Measurements from ENCODE around the gene FOXF2. TPM values are rescaled to one million over a fixed set of nuclear protein-coding genes. Genes with fewer than 3 reads are reported as not detected.
A peak's percentile ranks its signal among the peaks of the same experiment; 100 is the strongest.
"Not testable (repeated sequence)": the region's sequence is repeated elsewhere in the genome, so short reads cannot be mapped to it uniquely, and the experiment has no call there.

The FOXF2 gene
- total RNA-seq, 2 donors from 2014 or later: 4.9 to 14.1 TPM

DNA sequence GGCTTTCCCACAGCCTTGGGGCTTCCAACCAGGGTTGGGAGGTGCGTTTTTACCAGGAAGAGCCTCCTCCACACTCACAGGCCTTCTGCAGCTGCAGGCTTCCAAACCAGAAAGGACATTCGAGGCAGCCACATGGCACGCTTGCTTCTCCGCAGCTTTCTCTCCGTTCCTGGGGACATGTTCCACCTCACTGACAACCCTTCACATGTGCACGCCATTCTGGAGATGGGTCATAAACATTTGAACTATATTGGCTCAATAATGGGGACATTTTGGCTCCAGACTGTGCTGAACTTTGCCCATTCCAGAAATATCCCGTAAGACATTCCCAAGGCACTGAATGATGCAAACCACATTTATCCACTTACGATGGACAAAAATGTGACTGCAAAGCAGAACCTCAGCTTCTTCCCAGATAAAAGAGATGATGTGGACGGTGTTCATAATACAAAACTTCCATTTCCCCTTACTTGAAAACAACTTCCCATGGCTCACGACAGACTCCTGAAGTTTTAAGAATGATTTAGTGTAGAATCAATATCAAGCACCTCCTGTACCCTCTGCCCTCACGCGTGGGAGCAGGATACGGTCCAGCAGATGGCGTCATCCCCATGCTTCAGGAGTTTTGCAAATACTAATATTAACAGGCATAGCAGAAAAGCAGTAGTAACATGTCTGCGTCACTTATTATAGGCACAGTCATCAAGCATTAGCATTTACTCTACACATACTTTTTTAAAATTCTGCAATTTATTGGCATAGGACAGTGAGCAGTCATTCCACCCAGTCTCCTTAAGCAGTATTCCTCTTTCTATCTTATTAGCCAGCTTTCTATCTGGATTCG lies 25.4 kb upstream of the FOXF2 start:
- intact Hi-C loops (cut with DNase I): no loop called here
- Histone ChIP-seq H3K4me3 (no peak overlapping the region), H3K36me3 (no peaks in the 10 kb centered on the region), H3K27ac (peak overlapping the region; percentile 15 to 46), H3K4me1 (replicated peaks) (no peaks in the 10 kb centered on the region), H3K27me3 (replicated peaks; ENCODE audit: insufficient read depth) (no peaks in the 10 kb centered on the region), H3K9me3 (no peaks in the 10 kb centered on the region)
- 58% methylated on average over 16 of the region's 16 CpGs for WGBS
- TF ChIP-seq, protein P1, sequence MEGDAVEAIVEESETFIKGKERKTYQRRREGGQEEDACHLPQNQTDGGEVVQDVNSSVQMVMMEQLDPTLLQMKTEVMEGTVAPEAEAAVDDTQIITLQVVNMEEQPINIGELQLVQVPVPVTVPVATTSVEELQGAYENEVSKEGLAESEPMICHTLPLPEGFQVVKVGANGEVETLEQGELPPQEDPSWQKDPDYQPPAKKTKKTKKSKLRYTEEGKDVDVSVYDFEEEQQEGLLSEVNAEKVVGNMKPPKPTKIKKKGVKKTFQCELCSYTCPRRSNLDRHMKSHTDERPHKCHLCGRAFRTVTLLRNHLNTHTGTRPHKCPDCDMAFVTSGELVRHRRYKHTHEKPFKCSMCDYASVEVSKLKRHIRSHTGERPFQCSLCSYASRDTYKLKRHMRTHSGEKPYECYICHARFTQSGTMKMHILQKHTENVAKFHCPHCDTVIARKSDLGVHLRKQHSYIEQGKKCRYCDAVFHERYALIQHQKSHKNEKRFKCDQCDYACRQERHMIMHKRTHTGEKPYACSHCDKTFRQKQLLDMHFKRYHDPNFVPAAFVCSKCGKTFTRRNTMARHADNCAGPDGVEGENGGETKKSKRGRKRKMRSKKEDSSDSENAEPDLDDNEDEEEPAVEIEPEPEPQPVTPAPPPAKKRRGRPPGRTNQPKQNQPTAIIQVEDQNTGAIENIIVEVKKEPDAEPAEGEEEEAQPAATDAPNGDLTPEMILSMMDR (IDR thresholded peaks at IDR 0.05): peak in 1 of 4 experiments; percentile 7
- no peak for TF ChIP-seq POLR2AphosphoS5 (IDR thresholded peaks at IDR 0.05)
- TF ChIP-seq POLR2A (IDR thresholded peaks at IDR 0.05): no peak
- DNase-seq (ENCODE audit: low spot score): no peak

DNA sequence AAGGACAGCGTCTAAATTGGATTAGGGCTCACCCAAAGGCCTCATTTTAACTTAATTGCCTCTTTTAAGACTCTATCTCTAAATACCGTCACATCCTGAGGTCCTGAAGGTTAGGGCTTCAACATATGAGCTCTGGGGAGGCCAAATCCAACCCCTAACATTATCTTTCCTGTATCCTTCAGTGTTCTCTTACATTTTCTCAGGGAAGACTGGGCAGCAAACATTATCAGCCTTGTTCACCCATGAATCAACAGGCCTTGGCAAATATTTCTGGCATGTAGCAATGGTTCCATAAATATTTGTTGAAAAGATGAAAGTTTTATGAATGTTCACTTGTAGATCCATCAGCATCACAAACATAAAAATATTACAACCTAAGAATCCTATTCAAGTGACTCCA lies 24.6 kb upstream of the FOXF2 start:
- no peak overlapping the region for H3K4me3 ChIP-seq
- H3K27me3 ChIP-seq (replicated peaks; ENCODE audit: insufficient read depth): no peaks in the 10 kb centered on the region
- H3K27ac ChIP-seq: peak overlapping the region; percentile 15 to 46
- H3K4me1 ChIP-seq (replicated peaks): no peaks in the 10 kb centered on the region
- intact Hi-C loops (cut with DNase I): no loop called here
- H3K9me3 ChIP-seq: no peaks in the 10 kb centered on the region
- H3K36me3 ChIP-seq: no peaks in the 10 kb centered on the region
- TF ChIP-seq, protein P1 (IDR thresholded peaks at IDR 0.05): no peak
- TF ChIP-seq POLR2AphosphoS5 (IDR thresholded peaks at IDR 0.05): no peak
- no peak for TF ChIP-seq POLR2A (IDR thresholded peaks at IDR 0.05)
- 73% methylated on average over 2 of the region's 2 CpGs for WGBS
- no peak for DNase-seq (ENCODE audit: low spot score)

DNA sequence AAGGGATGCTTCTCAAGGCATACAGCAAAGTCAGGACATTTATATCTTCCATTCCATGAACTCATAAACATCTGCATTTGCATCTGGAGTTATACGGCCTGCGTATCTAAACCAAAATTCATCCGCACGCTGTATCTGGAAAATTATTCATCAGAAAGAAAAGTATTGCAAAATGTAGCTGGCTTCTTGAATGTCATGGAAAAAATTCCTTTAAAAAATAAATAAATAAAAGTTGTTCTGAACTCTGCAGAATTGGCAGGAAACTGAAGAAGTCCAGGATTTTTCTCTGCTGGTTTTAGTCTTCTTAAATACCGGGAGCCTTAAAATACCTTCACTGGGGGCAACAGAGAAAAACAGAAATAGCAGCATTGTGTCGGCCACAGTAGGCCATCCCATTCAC lies 23.7 kb upstream of the FOXF2 start:
- intact Hi-C loops (cut with DNase I): no loop called here
- TF ChIP-seq POLR2A (IDR thresholded peaks at IDR 0.05): no peak
- TF ChIP-seq POLR2AphosphoS5 (IDR thresholded peaks at IDR 0.05): no peak
- TF ChIP-seq, protein P1 (IDR thresholded peaks at IDR 0.05): no peak
- no peak overlapping the region for H3K4me3 ChIP-seq
- no peaks in the 10 kb centered on the region for H3K36me3 ChIP-seq
- H3K27me3 ChIP-seq (replicated peaks; ENCODE audit: insufficient read depth): no peaks in the 10 kb centered on the region
- no peaks in the 10 kb centered on the region for H3K9me3 ChIP-seq
- WGBS: 88% methylated on average over 6 of the region's 6 CpGs
- peak overlapping the region in 1 of 2 donors; percentile 46 for H3K27ac ChIP-seq
- no peak for DNase-seq (ENCODE audit: low spot score)
- H3K4me1 ChIP-seq (replicated peaks): no peaks in the 10 kb centered on the region

DNA sequence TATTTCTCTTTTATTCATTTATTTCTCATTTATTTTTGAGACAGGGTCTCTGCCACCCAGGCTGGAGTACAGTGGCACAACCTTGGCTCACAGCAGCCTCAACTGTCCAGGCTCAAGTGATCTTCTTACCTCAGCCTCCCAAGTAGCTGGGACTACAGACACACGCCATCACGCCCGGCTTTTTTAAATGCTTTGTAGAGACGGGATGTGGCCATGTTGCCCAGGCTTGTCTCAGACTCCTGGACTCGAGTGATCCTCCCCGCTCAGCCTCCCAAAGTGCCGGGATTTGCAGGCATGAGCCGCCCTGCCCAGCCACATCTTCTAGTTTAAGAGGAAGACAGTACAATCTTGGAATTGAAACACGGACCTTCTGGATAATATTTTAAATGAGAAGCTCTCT lies 21.6 kb upstream of the FOXF2 start:
- Histone ChIP-seq H3K36me3 (no peaks in the 10 kb centered on the region), H3K27me3 (replicated peaks; ENCODE audit: insufficient read depth) (peaks cover 2% of the 10 kb centered on the region), H3K27ac (no peak overlapping the region), H3K4me3 (no peak overlapping the region), H3K9me3 (no peaks in the 10 kb centered on the region), H3K4me1 (replicated peaks) (no peaks in the 10 kb centered on the region)
- intact Hi-C loops (cut with DNase I): no loop called here
- no peak for DNase-seq (ENCODE audit: low spot score)
- TF ChIP-seq, protein P1 (IDR thresholded peaks at IDR 0.05): no peak
- TF ChIP-seq POLR2AphosphoS5 (IDR thresholded peaks at IDR 0.05): no peak
- no peak for TF ChIP-seq POLR2A (IDR thresholded peaks at IDR 0.05)
- WGBS: 95% methylated on average over 9 of the region's 9 CpGs

DNA sequence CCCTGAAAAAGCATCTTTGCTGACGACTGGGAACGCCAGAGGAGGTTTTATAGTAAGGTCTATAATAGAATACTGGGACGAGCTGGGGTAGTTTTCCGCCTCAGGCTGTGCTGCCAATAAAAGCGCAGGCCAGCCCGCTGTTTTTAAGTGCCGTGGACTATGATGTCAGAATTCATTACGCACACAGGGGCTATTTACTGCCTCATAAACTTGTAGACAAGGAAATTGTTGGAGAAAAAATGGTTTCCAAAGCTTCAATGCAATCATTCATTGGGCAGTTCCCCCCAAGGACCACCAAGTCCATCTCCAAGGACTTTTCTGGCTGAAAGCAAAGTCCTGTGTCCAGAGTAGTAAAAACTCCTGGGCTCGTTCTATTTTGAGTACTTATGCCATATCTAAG lies 20.4 kb upstream of the FOXF2 start:
- TF ChIP-seq, protein P1 (IDR thresholded peaks at IDR 0.05): no peak
- TF ChIP-seq POLR2A (IDR thresholded peaks at IDR 0.05) (no peak), POLR2AphosphoS5 (IDR thresholded peaks at IDR 0.05) (no peak)
- H3K27me3 ChIP-seq (replicated peaks; ENCODE audit: insufficient read depth): peaks cover 2% of the 10 kb centered on the region
- 37% methylated on average over 9 of the region's 9 CpGs for WGBS
- no peak overlapping the region for H3K4me3 ChIP-seq
- H3K36me3 ChIP-seq: no peaks in the 10 kb centered on the region
- no peak overlapping the region for H3K27ac ChIP-seq
- intact Hi-C loops (cut with DNase I): no loop called here
- H3K9me3 ChIP-seq: no peaks in the 10 kb centered on the region
- no peaks in the 10 kb centered on the region for H3K4me1 ChIP-seq (replicated peaks)
- no peak for DNase-seq (ENCODE audit: low spot score)

DNA sequence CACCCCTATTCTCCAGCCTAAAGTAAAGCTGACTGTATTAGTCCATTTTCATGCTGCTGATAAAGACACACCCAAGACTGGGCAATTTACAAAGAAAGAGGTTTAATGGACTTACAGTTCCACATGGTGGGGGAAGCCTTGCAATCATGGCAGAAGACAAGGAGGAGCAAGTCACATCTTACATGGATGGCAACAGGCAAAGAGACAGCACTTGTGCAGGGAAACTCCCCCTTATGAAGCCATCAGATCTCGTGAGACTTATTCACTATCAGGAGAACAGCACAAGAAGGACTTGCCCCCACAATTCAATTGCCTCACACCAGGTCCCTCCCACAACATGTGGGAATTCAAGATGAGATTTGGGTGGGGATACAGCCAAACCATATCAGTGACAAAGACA lies 19.7 kb upstream of the FOXF2 start:
- H3K4me1 ChIP-seq (replicated peaks); DNase-seq (ENCODE audit: low spot score); intact Hi-C loops (cut with DNase I); H3K27me3 ChIP-seq (replicated peaks; ENCODE audit: insufficient read depth); H3K36me3 ChIP-seq; H3K4me3 ChIP-seq; H3K9me3 ChIP-seq; H3K27ac ChIP-seq: not testable (repeated sequence)
- 85% methylated on average over 1 of the region's 1 CpG for WGBS

All from prostate gland (tissue), 2 donors.